Measurements from ENCODE around the gene DEDD2. TPM values are rescaled to one million over a fixed set of nuclear protein-coding genes. Genes with fewer than 3 reads are reported as not detected.

The DEDD2 gene
- polyA plus RNA-seq, 1 of the 3 experiments (the other 2 are of a cell fraction) = 30.2 TPM

GRCh38 chr19:42169486-42170413, 47.7 kb downstream of the DEDD2 start:
- 60% methylated on average over 19 of the region's 19 CpGs for WGBS (ENCODE audit: low lambda C conversion rate)
- H3F3A ChIP-seq (replicated peaks; ENCODE audit: insufficient read depth) = no peaks in the 10 kb centered on the region

More at GRCh38 chr19:42169486-42170413, 47.7 kb downstream of the DEDD2 start:
- H3K79me2 ChIP-seq (ENCODE audit: insufficient read depth) = no peaks in the 10 kb centered on the region
- peaks cover 0 to 4% of the 10 kb centered on the region in 2 experiments; a peak in 1 of 4 replicates for H3K4me1 ChIP-seq (ENCODE audit: control insufficient read depth in 1 of 2, insufficient read depth in 2 of 2, low read depth in 1 of 2, low read length in 1 of 2)
- H3K4me3 ChIP-seq (ENCODE audit: low read depth in 2 of 2, low read length in 1 of 2) = no peak overlapping the region
- no peak overlapping the region for H2AFZ ChIP-seq (ENCODE audit: low read depth)
- no peaks in the 10 kb centered on the region for H3K9me3 ChIP-seq
- DNase-seq = no peak
- ChIA-PET CTCF (interaction anchor here (0.9 to 2.0 kb wide), 2 partner anchors 15 to 38 kb away, joined by 4 to 7 read pairs; partner anchors contain the start of gene POU2F2), POLR2A (no interaction called here)
- TF ChIP-seq MEF2A (IDR thresholded peaks at IDR 0.05; ENCODE audit: borderline replicate concordance, low read depth) (no peak), REST (IDR thresholded peaks at IDR 0.05; ENCODE audit: low read depth, low read length) (no peak), IRF3 (IDR thresholded peaks at IDR 0.05; ENCODE audit: low read depth, low read length) (no peak), JUND (IDR thresholded peaks at IDR 0.05) (no peak), CHD2 (IDR thresholded peaks at IDR 0.05; ENCODE audit: low read length, partially characterized antibody) (no peak), GABPA (IDR thresholded peaks at IDR 0.05; ENCODE audit: low read depth) (no peak)
- TF ChIP-seq, protein P1, sequence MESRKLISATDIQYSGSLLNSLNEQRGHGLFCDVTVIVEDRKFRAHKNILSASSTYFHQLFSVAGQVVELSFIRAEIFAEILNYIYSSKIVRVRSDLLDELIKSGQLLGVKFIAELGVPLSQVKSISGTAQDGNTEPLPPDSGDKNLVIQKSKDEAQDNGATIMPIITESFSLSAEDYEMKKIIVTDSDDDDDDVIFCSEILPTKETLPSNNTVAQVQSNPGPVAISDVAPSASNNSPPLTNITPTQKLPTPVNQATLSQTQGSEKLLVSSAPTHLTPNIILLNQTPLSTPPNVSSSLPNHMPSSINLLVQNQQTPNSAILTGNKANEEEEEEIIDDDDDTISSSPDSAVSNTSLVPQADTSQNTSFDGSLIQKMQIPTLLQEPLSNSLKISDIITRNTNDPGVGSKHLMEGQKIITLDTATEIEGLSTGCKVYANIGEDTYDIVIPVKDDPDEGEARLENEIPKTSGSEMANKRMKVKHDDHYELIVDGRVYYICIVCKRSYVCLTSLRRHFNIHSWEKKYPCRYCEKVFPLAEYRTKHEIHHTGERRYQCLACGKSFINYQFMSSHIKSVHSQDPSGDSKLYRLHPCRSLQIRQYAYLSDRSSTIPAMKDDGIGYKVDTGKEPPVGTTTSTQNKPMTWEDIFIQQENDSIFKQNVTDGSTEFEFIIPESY (IDR thresholded peaks at IDR 0.05; ENCODE audit: borderline replicate concordance, low read depth) = no peak
- TF ChIP-seq, protein P2, sequence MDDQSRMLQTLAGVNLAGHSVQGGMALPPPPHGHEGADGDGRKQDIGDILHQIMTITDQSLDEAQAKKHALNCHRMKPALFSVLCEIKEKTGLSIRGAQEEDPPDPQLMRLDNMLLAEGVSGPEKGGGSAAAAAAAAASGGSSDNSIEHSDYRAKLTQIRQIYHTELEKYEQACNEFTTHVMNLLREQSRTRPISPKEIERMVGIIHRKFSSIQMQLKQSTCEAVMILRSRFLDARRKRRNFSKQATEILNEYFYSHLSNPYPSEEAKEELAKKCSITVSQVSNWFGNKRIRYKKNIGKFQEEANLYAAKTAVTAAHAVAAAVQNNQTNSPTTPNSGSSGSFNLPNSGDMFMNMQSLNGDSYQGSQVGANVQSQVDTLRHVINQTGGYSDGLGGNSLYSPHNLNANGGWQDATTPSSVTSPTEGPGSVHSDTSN (IDR thresholded peaks at IDR 0.05) = no peak
- H3K36me3 ChIP-seq (replicated peaks in 1 of 2; ENCODE audit: control insufficient read depth in 1 of 2, insufficient read depth in 2 of 2, low read length in 1 of 2) = no peaks in the 10 kb centered on the region
- no peak overlapping the region for H3K4me2 ChIP-seq
- peaks cover 3% of the 10 kb centered on the region; the same call in 1 of the 2 replicates for H3K27me3 ChIP-seq (ENCODE audit: insufficient read depth)
- H4K20me1 ChIP-seq (ENCODE audit: insufficient read depth) = no peaks in the 10 kb centered on the region
- H3K9ac ChIP-seq = no peak overlapping the region
- H3K9me2 ChIP-seq = no peaks in the 10 kb centered on the region
- H3K27ac ChIP-seq (ENCODE audit: low read depth in 2 of 2, low read length in 1 of 2) = no peak overlapping the region
